Smooth muscle cell (in vitro differentiated cells): Measurements from ENCODE around the gene CFAP20DC. TPM values are rescaled to one million over a fixed set of nuclear protein-coding genes. Genes with fewer than 3 reads are reported as not detected.
"Not testable (repeated sequence)": the region's sequence is repeated elsewhere in the genome, so short reads cannot be mapped to it uniquely, and the experiment has no call there.

Experiments
- DNase-seq: peaks from one replicate; lab custom pipeline; 2025; ENCODE audit not compliant: unreplicated experiment; lab: John Stamatoyannopoulos, UW
- H2AFZ ChIP-seq: fragments of 200-600 bp; sonication (generic); 2 replicates; pipeline ENCODE4 v1.6.0; 2016; ENCODE audit warnings: antibody characterized with exemption, low read depth, mild to moderate bottlenecking
- H3F3A ChIP-seq: fragments of 200-600 bp; sonication (generic); 2 replicates; pipeline ENCODE4 v1.6.0; 2017; ENCODE audit warnings: antibody characterized with exemption, low read depth
- H3K27ac ChIP-seq: fragments of 200-600 bp; sonication (generic); 2 replicates; pipeline ENCODE4 v1.5.1; 2016; ENCODE audit warnings: low read depth, mild to moderate bottlenecking
- H3K27me3 ChIP-seq: fragments of 200-600 bp; sonication (generic); 2 replicates; pipeline ENCODE4 v1.6.1; 2016; ENCODE audit warnings: low read depth, mild to moderate bottlenecking
- H3K36me3 ChIP-seq: fragments of 200-600 bp; sonication (generic); 2 replicates; pipeline ENCODE4 v1.5.1; 2016; ENCODE audit warnings: low read depth
- H3K4me1 ChIP-seq: fragments of 200-600 bp; sonication (generic); 2 replicates; pipeline ENCODE4 v1.5.1; 2016; ENCODE audit warnings: low read depth
- H3K4me2 ChIP-seq: fragments of 200-600 bp; sonication (generic); 2 replicates; pipeline ENCODE4 v1.6.0; 2016; ENCODE audit warnings: mild to moderate bottlenecking
- H3K4me3 ChIP-seq: fragments of 200-600 bp; sonication (generic); 2 replicates; pipeline ENCODE4 v1.5.1; 2016; ENCODE audit warnings: mild to moderate bottlenecking
- H3K79me2 ChIP-seq: fragments of 200-600 bp; sonication (generic); 2 replicates; pipeline ENCODE4 v1.6.0; 2016; ENCODE audit warnings: low read depth, mild to moderate bottlenecking
- H3K9ac ChIP-seq: fragments of 200-600 bp; sonication (generic); 2 replicates; pipeline ENCODE4 v1.6.0; 2016; ENCODE audit warnings: low read depth
- H3K9me3 ChIP-seq: fragments of 200-600 bp; sonication (generic); replicated peaks from 2 replicates; pipeline ENCODE4 v1.5.1; 2016; ENCODE audit warnings: low read depth
- H4K20me1 ChIP-seq: fragments of 200-600 bp; sonication (generic); 2 replicates; pipeline ENCODE4 v1.6.0; 2016; ENCODE audit warnings: low read depth
- CTCF ChIP-seq: fragments of 200-600 bp; sonication (generic); IDR thresholded peaks from 2 replicates; pipeline ENCODE4 v1.5.1; 2017; ENCODE audit warnings: borderline replicate concordance, mild to moderate bottlenecking, antibody characterized with exemption; ENCODE audit not compliant: insufficient read depth, poor library complexity, severe bottlenecking
- WGBS: methylation state at CpG from one replicate; pipeline ENCODE4 v1.1.7; 2016; ENCODE audit warnings: low lambda C conversion rate; 5-methylcytosine and 5-hydroxymethylcytosine counted together
- polyA plus RNA-seq: library from polyadenylated mRNA; unstranded; fragments of >200 nt; fragmentation: Nextera tagmentation; extraction: Ambion mirVana; gene quantifications from 2 replicates; pipeline ENCODE4 v1.2.1, GENCODE V29; 2016
- total RNA-seq: library from RNA; depleted of rRNA; stranded (reverse); fragments of >200 nt; gene quantifications from 2 replicates; pipeline ENCODE4 v1.2.3, GENCODE V29; 2014

Gene CFAP20DC
- total and polyA plus RNA-seq, 2 experiments from 2014 or later = 7.9 to 11.6 TPM

GRCh38 chr3:58707390-58707930 lies 342.4 kb downstream of the CFAP20DC start:
- Histone ChIP-seq H3K36me3 (no peaks in the 10 kb centered on the region), H3K9me3 (no peaks in the 10 kb centered on the region), H3K4me1 (no peaks in the 10 kb centered on the region), H3K4me2 (no peak overlapping the region), H3K9ac (no peak overlapping the region), H3F3A (no peaks in the 10 kb centered on the region), H3K27ac (no peak overlapping the region), H2AFZ (no peak overlapping the region), H3K79me2 (no peaks in the 10 kb centered on the region), H3K27me3 (no peaks in the 10 kb centered on the region), H3K4me3 (no peak overlapping the region), H4K20me1 (no peaks in the 10 kb centered on the region)
- no peak for DNase-seq
- 89% methylated on average over 3 of the region's 3 CpGs for WGBS
- no peak for TF ChIP-seq CTCF

- no peaks in the 10 kb centered on the region for H4K20me1 ChIP-seq
- no peaks in the 10 kb centered on the region for H3K79me2 ChIP-seq
- no peak overlapping the region for H3K9ac ChIP-seq
- H3K4me3 ChIP-seq = no peak overlapping the region
- H3K36me3 ChIP-seq = no peaks in the 10 kb centered on the region
- no peaks in the 10 kb centered on the region for H3K27me3 ChIP-seq
- H3K27ac ChIP-seq = no peak overlapping the region
- 82% methylated on average over 2 of the region's 2 CpGs for WGBS
- no peaks in the 10 kb centered on the region for H3K9me3 ChIP-seq
- no peak for TF ChIP-seq CTCF
- no peak overlapping the region for H3K4me2 ChIP-seq
- no peak for DNase-seq
- H3K4me1 ChIP-seq = no peaks in the 10 kb centered on the region
- H3F3A ChIP-seq = no peaks in the 10 kb centered on the region
- H2AFZ ChIP-seq = no peak overlapping the region
These were observed 343.2 kb downstream of the CFAP20DC start for GRCh38 chr3:58706395-58707167.

GRCh38 chr3:58704745-58705144 lies 345.1 kb downstream of the CFAP20DC start:
- Histone ChIP-seq H3K4me2 (no peak overlapping the region), H2AFZ (no peak overlapping the region)
- WGBS = 71% methylated on average over 2 of the region's 2 CpGs

GRCh38 chr3:58704304-58704703 lies 345.5 kb downstream of the CFAP20DC start:
- not testable (repeated sequence) for H3K27me3 ChIP-seq, DNase-seq, H3K4me2 ChIP-seq, H3K79me2 ChIP-seq, H3K4me3 ChIP-seq, H3K36me3 ChIP-seq, H3K4me1 ChIP-seq, H3F3A ChIP-seq, H3K9ac ChIP-seq, H4K20me1 ChIP-seq, H3K9me3 ChIP-seq, H2AFZ ChIP-seq, H3K27ac ChIP-seq
- 91% methylated on average over 2 of the region's 2 CpGs for WGBS

More at GRCh38 chr3:58704745-58705144, 345.1 kb downstream of the CFAP20DC start:
- no peaks in the 10 kb centered on the region for H3F3A ChIP-seq
- no peaks in the 10 kb centered on the region for H4K20me1 ChIP-seq
- no peak for TF ChIP-seq CTCF
- no peaks in the 10 kb centered on the region for H3K36me3 ChIP-seq
- no peaks in the 10 kb centered on the region for H3K4me1 ChIP-seq
- H3K79me2 ChIP-seq = no peaks in the 10 kb centered on the region
- H3K4me3 ChIP-seq = no peak overlapping the region
- no peak overlapping the region for H3K9ac ChIP-seq
- H3K27ac ChIP-seq = no peak overlapping the region
- no peak for DNase-seq
- H3K9me3 ChIP-seq = no peaks in the 10 kb centered on the region
- H3K27me3 ChIP-seq = no peaks in the 10 kb centered on the region
